Adrenal gland (tissue), 5 donors: Measurements from ENCODE around the gene B4GALT6.

Source experiments
- POLR2A ChIP-seq, 2 donors: fragments of 450-650 bp; IDR thresholded peaks; one replicate each; pipeline ENCODE4 v1.6.1; 2017; ENCODE audit warnings: antibody characterized with exemption in 2 of 2, mild to moderate bottlenecking in 2 of 2, moderate library complexity in 1 of 2
- TF ChIP-seq, protein P1 (sequence below), 6 experiments: fragments of 450-650 bp in 4 of 6; fragments of 200-600 bp in 2 of 6; sonication (generic) in 1 of 6; IDR thresholded peaks; 1 replicate in 5 of 6; 2 replicates in 1 of 6; pipeline versions ENCODE4 v1.5.1 to v1.8.0; 2016 to 2021; ENCODE audit warnings: antibody characterized with exemption in 6 of 6, mild to moderate bottlenecking in 2 of 6, moderate library complexity in 1 of 6
- donor health status: DM: no; HTN: no; CAD: no.

DNA sequence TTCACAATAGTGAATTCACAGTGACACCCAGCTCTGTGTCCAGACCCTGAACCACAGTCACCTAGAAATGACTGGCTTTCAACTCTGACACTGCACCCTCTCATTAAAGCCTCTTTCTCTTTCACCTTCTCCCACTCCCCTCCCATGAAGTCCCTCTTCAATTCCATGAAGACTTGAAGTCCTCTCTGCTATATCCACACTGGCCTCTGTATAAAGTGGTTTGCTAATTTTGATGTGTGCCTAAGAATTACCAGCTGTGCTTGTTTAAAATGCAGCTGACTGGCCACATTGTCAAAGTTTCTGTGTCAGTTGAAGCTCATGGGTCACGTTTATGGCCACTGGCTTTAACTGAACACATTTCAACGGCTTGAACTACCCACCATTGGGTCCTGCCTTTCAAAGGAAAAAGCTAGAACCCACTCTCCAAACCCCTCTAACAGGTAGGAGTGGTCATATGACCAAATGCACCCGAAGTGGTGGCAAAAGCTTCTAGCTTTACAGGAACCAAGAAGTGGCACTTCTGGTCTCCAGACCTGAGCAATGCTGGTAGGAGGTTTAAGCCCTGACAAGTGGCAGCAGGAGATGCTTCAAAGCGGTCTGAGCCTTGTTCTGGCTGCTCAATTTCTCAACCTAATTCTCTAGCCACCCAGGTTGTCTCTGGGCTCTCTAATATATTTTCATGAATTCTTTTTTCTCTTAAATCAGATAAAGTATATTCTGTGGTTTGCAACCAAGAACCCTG, 34.2 kb downstream of the B4GALT6 start:
- TF ChIP-seq, protein P1, sequence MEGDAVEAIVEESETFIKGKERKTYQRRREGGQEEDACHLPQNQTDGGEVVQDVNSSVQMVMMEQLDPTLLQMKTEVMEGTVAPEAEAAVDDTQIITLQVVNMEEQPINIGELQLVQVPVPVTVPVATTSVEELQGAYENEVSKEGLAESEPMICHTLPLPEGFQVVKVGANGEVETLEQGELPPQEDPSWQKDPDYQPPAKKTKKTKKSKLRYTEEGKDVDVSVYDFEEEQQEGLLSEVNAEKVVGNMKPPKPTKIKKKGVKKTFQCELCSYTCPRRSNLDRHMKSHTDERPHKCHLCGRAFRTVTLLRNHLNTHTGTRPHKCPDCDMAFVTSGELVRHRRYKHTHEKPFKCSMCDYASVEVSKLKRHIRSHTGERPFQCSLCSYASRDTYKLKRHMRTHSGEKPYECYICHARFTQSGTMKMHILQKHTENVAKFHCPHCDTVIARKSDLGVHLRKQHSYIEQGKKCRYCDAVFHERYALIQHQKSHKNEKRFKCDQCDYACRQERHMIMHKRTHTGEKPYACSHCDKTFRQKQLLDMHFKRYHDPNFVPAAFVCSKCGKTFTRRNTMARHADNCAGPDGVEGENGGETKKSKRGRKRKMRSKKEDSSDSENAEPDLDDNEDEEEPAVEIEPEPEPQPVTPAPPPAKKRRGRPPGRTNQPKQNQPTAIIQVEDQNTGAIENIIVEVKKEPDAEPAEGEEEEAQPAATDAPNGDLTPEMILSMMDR (IDR thresholded peaks at IDR 0.05) = no peak
- no peak for TF ChIP-seq POLR2A (IDR thresholded peaks at IDR 0.05)
